ENCODE data around the gene SERTAD3.

Gene SERTAD3

GRCh38 chr19:40444825-40445312 is 734 bp upstream of the SERTAD3 start:
- peak overlapping the region; percentile 83 for H3K4me2 ChIP-seq (ENCODE audit: low read depth, low read length)

DNA sequence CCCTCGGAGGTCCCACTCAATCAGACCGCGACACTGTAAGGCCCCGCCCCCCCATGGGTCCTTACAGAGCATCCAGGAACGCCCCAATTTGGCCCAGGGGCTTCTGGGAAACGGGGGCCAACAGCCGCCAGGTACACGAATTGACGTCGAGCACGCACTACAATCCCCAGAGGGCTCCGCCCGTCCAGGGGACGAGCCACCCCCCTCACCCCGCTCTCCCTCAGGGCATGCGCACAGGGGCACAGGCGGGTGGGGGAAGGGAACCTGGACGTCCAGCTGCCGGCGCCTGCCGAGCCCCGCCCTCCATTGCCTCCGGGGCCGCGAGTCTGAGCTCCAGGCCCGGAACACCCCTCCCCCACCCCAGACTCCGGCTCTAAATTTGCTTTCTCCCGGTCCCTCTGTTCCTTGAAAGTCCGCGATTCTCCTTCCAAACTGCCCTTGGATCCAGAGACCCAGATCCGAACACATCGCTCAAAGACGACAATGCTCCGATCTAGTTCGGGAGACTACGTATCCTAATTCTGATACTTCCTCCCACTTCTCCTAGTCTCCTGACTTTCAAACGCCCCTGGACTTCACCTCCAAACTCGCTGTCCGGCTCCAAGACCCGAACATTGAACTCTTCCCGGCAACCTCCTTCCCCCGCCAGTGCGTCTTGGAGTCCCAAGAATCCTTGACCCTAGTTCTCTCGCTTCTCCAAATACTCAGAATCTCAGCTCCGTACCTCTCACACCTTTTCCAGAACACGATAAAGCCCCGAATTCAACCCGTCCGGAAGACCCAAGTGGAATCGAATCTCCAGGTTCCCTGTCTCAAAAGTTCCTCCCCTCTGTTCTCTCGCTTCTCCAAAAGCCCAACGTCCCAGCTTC is 770 bp downstream of the SERTAD3 start:
- Histone ChIP-seq H3F3A (ENCODE audit: insufficient read depth, low read length) (peaks cover 6% of the 10 kb centered on the region), H3K9me3 (replicated peaks; ENCODE audit: insufficient read depth, low read length) (no peaks in the 10 kb centered on the region), H3K27me3 (replicated peaks; ENCODE audit: insufficient read depth, low read length) (no peaks in the 10 kb centered on the region), H3K9me2 (replicated peaks; ENCODE audit: insufficient read depth, low read length) (no peaks in the 10 kb centered on the region), H3K9ac (ENCODE audit: low read length) (peak overlapping the region; percentile 71), H3K36me3 (replicated peaks; ENCODE audit: insufficient read depth, low read length) (no peaks in the 10 kb centered on the region), H3K4me2 (ENCODE audit: low read depth, low read length) (peak overlapping the region; percentile 92), H2AFZ (ENCODE audit: low read length) (peak overlapping the region; percentile 91), H4K20me1 (ENCODE audit: insufficient read depth, low read length) (no peaks in the 10 kb centered on the region), H3K79me2 (ENCODE audit: low read length) (peaks cover 22% of the 10 kb centered on the region), H3K4me3 (ENCODE audit: low read length) (peak overlapping the region; percentile 96), H3K27ac (ENCODE audit: low read length) (peak overlapping the region; percentile 72), H3K4me1 (ENCODE audit: low read length) (0 out of 2 replicates have a peak, but pooled peaks cover 4% of the 10 kb centered on the region)
- DNase-seq = peak; percentile 100
- TF ChIP-seq CTCF (IDR thresholded peaks at IDR 0.05; ENCODE audit: low read length) (no peak), EZH2 (optimal IDR thresholded peaks at IDR 0.05; ENCODE audit: low read depth, low read length) (no peak), EZH2phosphoT487 (IDR thresholded peaks at IDR 0.05; ENCODE audit: low read length) (no peak)

More at GRCh38 chr19:40444825-40445312, 734 bp upstream of the SERTAD3 start:
- peak overlapping the region; percentile 96 for H3K4me3 ChIP-seq (ENCODE audit: low read length)
- H4K20me1 ChIP-seq (ENCODE audit: insufficient read depth, low read length) = no peaks in the 10 kb centered on the region
- H3K9me2 ChIP-seq (replicated peaks; ENCODE audit: insufficient read depth, low read length) = no peaks in the 10 kb centered on the region
- H3K27me3 ChIP-seq (replicated peaks; ENCODE audit: insufficient read depth, low read length) = no peaks in the 10 kb centered on the region
- H3K36me3 ChIP-seq (replicated peaks; ENCODE audit: insufficient read depth, low read length) = no peaks in the 10 kb centered on the region
- H3K27ac ChIP-seq (ENCODE audit: low read length) = no peak overlapping the region
- TF ChIP-seq CTCF (IDR thresholded peaks at IDR 0.05; ENCODE audit: low read length) (peak; percentile 9; the same call in 1 of the 2 replicates), EZH2phosphoT487 (IDR thresholded peaks at IDR 0.05; ENCODE audit: low read length) (no peak), EZH2 (optimal IDR thresholded peaks at IDR 0.05; ENCODE audit: low read depth, low read length) (no peak)
- no peaks in the 10 kb centered on the region for H3K9me3 ChIP-seq (replicated peaks; ENCODE audit: insufficient read depth, low read length)
- H3F3A ChIP-seq (ENCODE audit: insufficient read depth, low read length) = peaks cover 6% of the 10 kb centered on the region
- H3K9ac ChIP-seq (ENCODE audit: low read length) = peak overlapping the region; percentile 56
- DNase-seq = no peak
- 0 out of 2 replicates have a peak, but pooled peaks cover 4% of the 10 kb centered on the region for H3K4me1 ChIP-seq (ENCODE audit: low read length)
- peaks cover 22% of the 10 kb centered on the region for H3K79me2 ChIP-seq (ENCODE audit: low read length)
- H2AFZ ChIP-seq (ENCODE audit: low read length) = peak overlapping the region; percentile 91

DNA sequence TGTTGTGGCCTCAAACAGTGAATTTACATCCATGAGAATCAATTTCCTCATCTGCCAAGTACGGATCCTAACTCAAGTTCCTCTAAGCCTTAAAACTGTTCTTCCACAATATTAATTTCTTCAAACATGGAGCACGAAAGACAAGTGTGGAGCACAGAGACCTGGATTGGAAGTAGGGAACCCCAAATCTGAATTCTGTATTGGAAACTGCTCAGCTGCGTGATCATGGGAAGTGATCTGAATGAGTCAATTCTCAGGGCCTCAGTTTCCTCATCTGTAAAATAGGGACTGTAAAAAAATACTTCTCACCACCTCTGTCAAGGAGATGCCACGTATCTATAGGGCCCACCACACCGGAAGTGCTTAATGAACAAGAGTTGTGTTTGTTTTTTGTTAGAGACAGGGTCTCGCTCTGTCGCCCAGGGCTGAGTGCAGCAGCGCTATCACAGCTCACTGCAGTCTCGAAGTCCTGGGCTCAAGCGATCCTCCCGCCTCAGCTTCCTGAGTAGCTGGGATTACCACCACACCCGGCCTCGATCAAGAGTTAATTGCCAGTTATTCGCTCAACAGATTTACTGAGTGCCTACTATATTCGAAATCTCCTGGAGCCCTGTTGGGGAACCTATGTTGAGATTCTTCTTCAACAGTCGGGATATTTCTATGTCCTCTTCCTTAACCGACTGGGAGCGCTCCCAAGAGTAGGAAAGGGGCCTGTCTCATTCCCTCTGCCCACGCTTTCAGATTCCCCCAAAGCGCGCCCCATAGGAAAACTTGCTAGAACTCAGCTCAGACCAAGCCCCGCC is 1.6 kb downstream of the SERTAD3 start:
- peak overlapping the region; percentile 47; the same call in 1 of the 2 replicates for H3K9ac ChIP-seq (ENCODE audit: low read length)
- TF ChIP-seq EZH2 (optimal IDR thresholded peaks at IDR 0.05; ENCODE audit: low read depth, low read length) (no peak), CTCF (IDR thresholded peaks at IDR 0.05; ENCODE audit: low read length) (no peak), EZH2phosphoT487 (IDR thresholded peaks at IDR 0.05; ENCODE audit: low read length) (no peak)
- peaks cover 22% of the 10 kb centered on the region for H3K79me2 ChIP-seq (ENCODE audit: low read length)
- H3K4me2 ChIP-seq (ENCODE audit: low read depth, low read length) = peak overlapping the region; percentile 64
- H3K4me1 ChIP-seq (ENCODE audit: low read length) = 0 out of 2 replicates have a peak, but pooled peaks cover 4% of the 10 kb centered on the region
- peak overlapping the region; percentile 42 for H2AFZ ChIP-seq (ENCODE audit: low read length)
- no peaks in the 10 kb centered on the region for H3K27me3 ChIP-seq (replicated peaks; ENCODE audit: insufficient read depth, low read length)
- H3K36me3 ChIP-seq (replicated peaks; ENCODE audit: insufficient read depth, low read length) = no peaks in the 10 kb centered on the region
- no peak overlapping the region; the same call in 1 of the 2 replicates for H3K27ac ChIP-seq (ENCODE audit: low read length)
- peak overlapping the region; percentile 57 for H3K4me3 ChIP-seq (ENCODE audit: low read length)
- H3K9me2 ChIP-seq (replicated peaks; ENCODE audit: insufficient read depth, low read length) = no peaks in the 10 kb centered on the region
- DNase-seq = no peak
- no peaks in the 10 kb centered on the region for H3K9me3 ChIP-seq (replicated peaks; ENCODE audit: insufficient read depth, low read length)
- H4K20me1 ChIP-seq (ENCODE audit: insufficient read depth, low read length) = no peaks in the 10 kb centered on the region
- H3F3A ChIP-seq (ENCODE audit: insufficient read depth, low read length) = peaks cover 6% of the 10 kb centered on the region

Data from MM.1S (cell line).